ENCODE data around the gene F8A2.
A peak's percentile ranks its signal among the peaks of the same experiment; 100 is the strongest.
"Not testable (repeated sequence)": the region's sequence is repeated elsewhere in the genome, so short reads cannot be mapped to it uniquely, and the experiment has no call there.

The F8A2 gene

GRCh38 chrX:155381843-155382528 lies at the start of gene F8A2:
F8A2 (plus strand) TSS chrX:155382095; CDS start chrX:155382115, 20 bp downstream.
- DNase-seq, result not testable (repeated sequence)

- DNase-seq, result no peak
Observed at GRCh38 chrX:155333544-155334100, 48.3 kb upstream of the F8A2 start.

GRCh38 chrX:155334486-155335336 lies 47.2 kb upstream of the F8A2 start, which contains the start of gene CLIC2:
CLIC2 (minus strand) TSS chrX:155334614; CDS start chrX:155334427, 187 bp downstream.
- peak; percentile 77 for DNase-seq

GRCh38 chrX:155335337-155335712 lies 46.6 kb upstream of the F8A2 start:
- peak; percentile 41 for DNase-seq

- not testable (repeated sequence) for DNase-seq
Observed at GRCh38 chrX:155345689-155346088, 36.2 kb upstream of the F8A2 start.

- not testable (repeated sequence) for DNase-seq
Observed at GRCh38 chrX:155349448-155349847, 32.4 kb upstream of the F8A2 start.

GRCh38 chrX:155363712-155364111 lies 18.2 kb upstream of the F8A2 start:
- not testable (repeated sequence) for DNase-seq

- DNase-seq, result not testable (repeated sequence)
Observed at GRCh38 chrX:155373777-155374458, 8.0 kb upstream of the F8A2 start.

GRCh38 chrX:155379802-155380201 lies 2.1 kb upstream of the F8A2 start:
- DNase-seq, result not testable (repeated sequence)

- not testable (repeated sequence) for DNase-seq
Observed at GRCh38 chrX:155382529-155382967, 653 bp downstream of the F8A2 start.

GRCh38 chrX:155389634-155390033 lies 7.7 kb downstream of the F8A2 start:
- no peak for DNase-seq

- DNase-seq, result not testable (repeated sequence)
Observed at GRCh38 chrX:155394747-155395276, 12.9 kb downstream of the F8A2 start.

GRCh38 chrX:155406429-155406828 lies 24.5 kb downstream of the F8A2 start:
- DNase-seq, result no peak

- no peak for DNase-seq
Observed at GRCh38 chrX:155417769-155418168, 35.9 kb downstream of the F8A2 start.

Measured in DMS53 (cell line).